ENCODE measurements around the gene RBM34. TPM values are rescaled to one million over a fixed set of nuclear protein-coding genes. Genes with fewer than 3 reads are reported as not detected.

RBM34 gene
- total RNA-seq, 4 donors from 2014 or later, result 36.7 to 107 (median 56.3) TPM

DNA sequence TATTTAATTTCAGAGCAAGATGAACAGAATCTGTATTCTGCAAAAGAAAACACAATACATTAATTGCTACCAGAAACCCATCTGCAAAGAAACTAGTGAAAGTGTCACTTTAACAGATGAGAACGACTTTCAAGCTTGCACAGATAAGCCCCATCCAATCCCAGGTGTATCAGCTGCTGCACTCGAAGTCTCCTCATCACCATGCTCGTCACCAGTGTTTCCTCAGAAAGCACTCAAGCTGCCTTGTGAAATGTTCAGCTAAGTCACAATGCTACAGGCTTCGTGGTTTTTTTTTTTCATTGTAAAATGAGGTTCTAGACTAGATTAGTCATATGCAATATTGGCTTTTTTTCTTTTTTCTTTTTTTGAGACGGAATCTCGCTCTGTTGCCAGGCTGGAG, 29.1 kb downstream of the RBM34 start:
- no peak overlapping the region for H3K27ac ChIP-seq
- H3K4me1 ChIP-seq, result no peaks in the 10 kb centered on the region
- DNase-seq, result no peak
- intact Hi-C loops (cut with DNase I; ENCODE audit: low total_unique reads), result no loop called here
- H3K9me3 ChIP-seq, result no peaks in the 10 kb centered on the region
- no peaks in the 10 kb centered on the region for H3K27me3 ChIP-seq
- H3K36me3 ChIP-seq, result no peaks in the 10 kb centered on the region
- TF ChIP-seq POLR2A (IDR thresholded peaks at IDR 0.05), result no peak
- TF ChIP-seq, protein P1, sequence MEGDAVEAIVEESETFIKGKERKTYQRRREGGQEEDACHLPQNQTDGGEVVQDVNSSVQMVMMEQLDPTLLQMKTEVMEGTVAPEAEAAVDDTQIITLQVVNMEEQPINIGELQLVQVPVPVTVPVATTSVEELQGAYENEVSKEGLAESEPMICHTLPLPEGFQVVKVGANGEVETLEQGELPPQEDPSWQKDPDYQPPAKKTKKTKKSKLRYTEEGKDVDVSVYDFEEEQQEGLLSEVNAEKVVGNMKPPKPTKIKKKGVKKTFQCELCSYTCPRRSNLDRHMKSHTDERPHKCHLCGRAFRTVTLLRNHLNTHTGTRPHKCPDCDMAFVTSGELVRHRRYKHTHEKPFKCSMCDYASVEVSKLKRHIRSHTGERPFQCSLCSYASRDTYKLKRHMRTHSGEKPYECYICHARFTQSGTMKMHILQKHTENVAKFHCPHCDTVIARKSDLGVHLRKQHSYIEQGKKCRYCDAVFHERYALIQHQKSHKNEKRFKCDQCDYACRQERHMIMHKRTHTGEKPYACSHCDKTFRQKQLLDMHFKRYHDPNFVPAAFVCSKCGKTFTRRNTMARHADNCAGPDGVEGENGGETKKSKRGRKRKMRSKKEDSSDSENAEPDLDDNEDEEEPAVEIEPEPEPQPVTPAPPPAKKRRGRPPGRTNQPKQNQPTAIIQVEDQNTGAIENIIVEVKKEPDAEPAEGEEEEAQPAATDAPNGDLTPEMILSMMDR (IDR thresholded peaks at IDR 0.05), result no peak
- H3K4me3 ChIP-seq, result no peak overlapping the region

DNA sequence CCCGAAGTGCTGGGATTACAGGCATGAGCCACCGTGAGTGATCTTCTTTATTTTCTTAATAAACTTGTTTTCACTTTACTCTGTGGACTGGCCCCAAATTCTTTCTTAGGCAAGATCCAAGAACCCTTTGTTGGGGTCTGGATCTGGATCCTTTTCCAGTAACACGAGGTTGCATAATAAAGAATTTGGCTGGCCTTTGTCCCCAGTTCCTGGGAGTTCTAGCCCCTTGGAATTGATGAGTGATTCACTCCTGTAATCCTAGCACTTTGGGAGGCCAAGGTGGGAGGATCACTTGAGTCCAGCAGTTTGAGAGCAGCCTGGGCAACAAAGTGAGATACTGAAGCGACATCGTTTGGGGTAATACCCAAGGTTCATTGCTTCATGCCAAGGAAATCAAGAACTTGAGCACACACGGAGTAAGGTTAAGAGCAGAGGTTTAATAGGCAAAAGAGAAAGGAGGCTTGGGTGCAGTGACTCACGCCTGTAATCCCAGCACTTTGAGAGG, 30.2 kb downstream of the RBM34 start:
- no peaks in the 10 kb centered on the region for H3K36me3 ChIP-seq
- intact Hi-C loops (cut with DNase I; ENCODE audit: low total_unique reads), result no loop called here
- TF ChIP-seq POLR2A (IDR thresholded peaks at IDR 0.05), result no peak
- TF ChIP-seq, protein P1 (IDR thresholded peaks at IDR 0.05), result no peak
- H3K4me1 ChIP-seq, result no peaks in the 10 kb centered on the region
- H3K9me3 ChIP-seq, result no peaks in the 10 kb centered on the region
- DNase-seq, result no peak
- H3K27ac ChIP-seq, result no peak overlapping the region
- no peaks in the 10 kb centered on the region for H3K27me3 ChIP-seq
- H3K4me3 ChIP-seq, result no peak overlapping the region

DNA sequence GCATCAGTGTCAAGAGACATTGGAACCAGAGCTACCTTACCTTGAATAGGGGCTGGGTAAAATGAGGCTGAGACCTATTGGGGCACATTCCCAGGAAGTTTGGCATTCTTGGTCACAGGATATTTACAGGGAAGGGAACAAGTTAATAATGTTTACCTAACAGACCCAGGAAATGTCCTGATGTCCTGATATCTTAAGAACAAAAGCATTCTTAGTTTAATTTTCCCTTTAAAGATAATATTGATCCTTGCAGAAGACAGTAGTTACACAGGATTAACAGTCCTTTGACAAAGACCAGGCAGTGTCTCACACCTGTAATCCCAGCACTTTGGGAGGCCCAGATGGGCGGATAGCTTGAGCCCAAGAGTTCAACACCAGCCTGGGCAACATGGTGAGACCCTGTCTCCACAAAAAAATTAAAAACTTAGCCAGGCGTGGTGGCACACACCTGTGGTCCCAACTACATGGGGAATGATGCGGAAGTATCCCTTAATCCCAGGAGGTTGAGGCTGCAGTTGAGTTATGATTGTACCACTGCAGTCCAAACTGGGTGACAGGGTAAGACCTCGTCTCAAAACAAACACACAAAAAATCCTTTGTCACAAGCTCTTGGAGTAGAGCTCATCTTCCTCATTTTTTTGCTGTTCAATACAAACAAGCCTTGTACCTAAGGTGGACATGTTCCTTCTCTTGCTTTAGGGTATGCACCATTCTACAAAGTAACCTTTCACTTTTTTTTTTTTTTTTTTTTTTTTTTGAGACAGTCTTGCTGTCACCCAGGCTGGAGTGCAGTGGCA, 31.1 kb downstream of the RBM34 start:
- DNase-seq, result no peak
- H3K4me1 ChIP-seq, result no peaks in the 10 kb centered on the region
- TF ChIP-seq, protein P1 (IDR thresholded peaks at IDR 0.05), result no peak
- TF ChIP-seq POLR2A (IDR thresholded peaks at IDR 0.05), result no peak
- no peaks in the 10 kb centered on the region for H3K9me3 ChIP-seq
- H3K36me3 ChIP-seq, result no peaks in the 10 kb centered on the region
- intact Hi-C loops (cut with DNase I; ENCODE audit: low total_unique reads), result no loop called here
- no peak overlapping the region for H3K4me3 ChIP-seq
- H3K27ac ChIP-seq, result no peak overlapping the region
- H3K27me3 ChIP-seq, result no peaks in the 10 kb centered on the region

DNA sequence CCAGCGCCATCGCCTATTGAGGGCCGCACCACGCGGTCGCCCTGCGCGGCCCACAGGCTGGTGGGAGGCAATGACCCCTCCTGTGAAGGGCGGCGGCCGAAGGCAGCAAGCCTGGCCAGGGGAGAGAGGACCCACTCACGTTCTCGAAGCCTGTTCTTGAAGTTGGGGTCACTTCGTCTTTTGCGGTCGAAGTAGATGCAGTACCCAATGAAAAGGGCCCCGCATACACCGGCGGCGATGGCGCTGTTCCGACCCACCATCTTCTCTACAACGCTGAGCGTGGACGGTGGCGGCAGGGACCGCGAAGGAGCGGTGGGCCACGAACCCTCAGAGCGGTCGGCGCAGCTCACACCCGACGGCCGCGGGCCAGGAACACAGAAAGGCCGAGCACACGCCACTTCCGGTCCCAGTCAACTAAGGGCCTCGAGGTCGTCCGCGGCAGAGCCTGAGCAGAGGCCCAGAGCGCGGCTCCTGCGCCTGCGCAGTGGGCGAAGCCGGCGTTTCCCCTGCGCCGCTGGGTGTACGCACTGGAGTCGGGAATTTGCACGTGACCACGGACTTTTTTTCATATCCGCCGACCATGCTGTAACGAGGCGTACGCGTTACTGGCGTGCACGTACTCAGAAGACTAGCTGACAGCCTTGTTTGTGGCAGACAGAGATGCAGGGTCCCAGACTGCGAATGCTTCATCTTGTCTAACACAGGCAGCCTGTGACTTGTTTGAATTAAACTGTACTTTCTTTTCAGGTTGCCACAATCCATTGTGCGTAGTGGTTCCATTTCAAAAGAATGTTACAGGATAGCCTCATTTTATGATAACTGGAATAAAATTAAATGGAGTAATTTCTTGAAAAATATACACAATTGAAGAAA, 32.4 kb downstream of the RBM34 start, which contains the start of gene TOMM20:
TSS of gene TOMM20 (minus strand) at position 382 of the 873 bp plus-strand sequence. CDS start at position 260, 122 bp downstream.
- Histone ChIP-seq H3K36me3 (no peaks in the 10 kb centered on the region), H3K9me3 (no peaks in the 10 kb centered on the region), H3K27ac (peak within 1 kb of the TSS; percentile 76 to 82), H3K4me3 (peak within 1 kb of the TSS; percentile 89), H3K4me1 (no peaks in the 10 kb centered on the region), H3K27me3 (no peaks in the 10 kb centered on the region)
- intact Hi-C loops (cut with DNase I; ENCODE audit: low total_unique reads), result no loop called here
- peak; percentile 96 for DNase-seq
- TF ChIP-seq, protein P1 (IDR thresholded peaks at IDR 0.05), result peak in 3 of 4 experiments; percentile 11 to 26 (median 23)
- TF ChIP-seq POLR2A (IDR thresholded peaks at IDR 0.05), result peak; percentile 70 to 76

Data from uterus (tissue), 4 donors.